Measurements from ENCODE around the gene PTH2.
A peak's percentile ranks its signal among the peaks of the same experiment; 100 is the strongest.

The PTH2 gene

DNA sequence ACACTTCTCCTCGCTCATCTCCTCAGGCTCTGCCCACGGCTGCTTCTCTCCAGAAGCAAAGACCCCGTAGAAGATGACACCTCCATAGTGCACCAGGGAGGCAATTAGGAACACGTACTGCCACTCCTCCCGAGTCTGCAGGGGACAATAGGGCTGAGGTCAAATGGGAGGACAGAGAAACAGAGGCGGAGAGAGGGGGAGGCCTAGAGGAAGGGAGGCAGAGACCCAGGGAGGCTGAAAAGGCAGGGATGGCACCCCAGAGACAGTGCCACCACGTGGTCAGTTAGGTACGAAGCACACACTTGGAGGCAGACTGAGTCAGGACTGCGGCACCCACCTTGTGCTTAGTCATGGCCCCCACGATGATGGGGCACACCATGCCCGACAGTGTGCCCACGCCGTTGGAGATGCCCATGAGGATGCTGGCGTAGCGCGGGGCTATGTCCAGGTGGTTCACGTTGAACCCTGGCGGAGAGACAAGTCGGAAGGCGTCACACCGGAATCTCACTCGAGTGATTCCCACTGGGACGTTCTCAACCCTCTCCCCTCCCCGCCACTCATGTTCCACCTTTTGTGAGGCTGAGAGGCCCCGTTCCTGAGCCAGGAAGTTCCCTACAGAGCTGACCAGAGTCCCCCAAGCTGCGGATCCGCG, 7.6 kb upstream of the PTH2 start:
- DNase-seq, result peak; percentile 36

DNA sequence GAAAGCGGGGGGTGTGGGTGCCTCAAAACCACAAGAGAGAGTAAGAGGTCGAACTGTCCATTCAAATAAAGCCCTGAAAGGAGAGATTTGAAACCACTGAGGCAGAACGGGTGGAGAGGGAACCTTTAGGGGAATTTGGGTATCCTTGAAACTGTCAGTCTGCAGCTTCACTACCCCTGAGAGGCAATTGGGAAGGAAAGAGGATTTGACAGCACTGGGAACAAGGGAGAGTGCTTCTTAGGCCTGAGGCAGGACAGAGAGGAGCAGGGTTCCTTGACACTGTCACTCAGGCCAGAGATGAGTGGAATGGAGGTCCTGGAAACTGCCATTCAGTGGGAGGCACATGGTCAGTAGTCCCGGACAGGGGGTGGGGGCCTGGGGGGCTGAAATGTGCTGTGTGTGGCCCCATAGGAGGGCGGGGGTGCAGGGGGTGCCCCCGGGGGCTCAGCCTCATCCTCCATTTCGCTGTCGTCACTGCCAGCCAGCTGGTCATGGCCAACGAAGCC, 7.0 kb upstream of the PTH2 start:
- DNase-seq, result no peak

DNA sequence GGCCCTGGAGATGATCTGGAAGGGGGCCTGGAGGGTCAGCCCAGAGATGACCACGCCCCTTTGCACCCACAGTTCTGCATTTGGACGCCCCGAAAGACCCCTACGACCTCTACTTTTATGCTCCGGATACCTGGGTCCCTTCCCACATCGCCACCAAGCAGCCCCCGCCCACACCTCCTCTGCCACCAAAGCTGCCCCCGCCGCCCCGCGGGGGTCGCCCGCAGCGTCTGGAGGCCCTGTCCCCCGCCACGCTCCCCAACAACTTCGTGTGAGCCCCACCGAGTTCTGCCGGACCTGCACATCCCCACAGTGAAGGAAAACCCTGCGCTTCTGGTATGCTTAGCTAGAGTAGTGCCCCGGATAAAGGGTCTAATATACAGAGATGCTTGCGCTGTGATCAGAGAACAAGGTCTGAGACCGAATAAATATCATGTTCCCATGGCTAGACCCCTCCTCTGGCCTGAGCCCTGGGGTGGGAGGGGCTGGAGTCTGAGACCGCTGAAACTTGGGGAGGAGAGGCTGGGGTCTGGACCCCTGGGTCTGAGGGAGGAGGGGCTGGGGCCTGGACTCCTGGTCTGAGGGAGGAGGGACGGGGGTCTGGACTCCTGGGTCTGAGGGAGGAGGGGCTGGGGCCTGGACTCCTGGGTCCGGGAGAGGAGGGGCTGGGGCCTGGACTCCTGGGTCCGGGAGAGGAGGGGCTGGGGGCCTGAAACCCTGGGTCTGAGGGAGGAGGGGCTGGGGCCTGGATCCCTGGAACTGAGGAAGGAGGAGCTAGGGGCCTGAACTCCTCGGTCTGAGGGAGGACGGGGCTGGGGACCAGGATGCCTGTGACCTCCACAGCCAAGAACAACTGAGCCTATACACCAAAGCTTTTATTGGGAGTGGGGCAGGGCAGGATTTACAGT, 5.6 kb upstream of the PTH2 start:
- DNase-seq, result no peak

DNA sequence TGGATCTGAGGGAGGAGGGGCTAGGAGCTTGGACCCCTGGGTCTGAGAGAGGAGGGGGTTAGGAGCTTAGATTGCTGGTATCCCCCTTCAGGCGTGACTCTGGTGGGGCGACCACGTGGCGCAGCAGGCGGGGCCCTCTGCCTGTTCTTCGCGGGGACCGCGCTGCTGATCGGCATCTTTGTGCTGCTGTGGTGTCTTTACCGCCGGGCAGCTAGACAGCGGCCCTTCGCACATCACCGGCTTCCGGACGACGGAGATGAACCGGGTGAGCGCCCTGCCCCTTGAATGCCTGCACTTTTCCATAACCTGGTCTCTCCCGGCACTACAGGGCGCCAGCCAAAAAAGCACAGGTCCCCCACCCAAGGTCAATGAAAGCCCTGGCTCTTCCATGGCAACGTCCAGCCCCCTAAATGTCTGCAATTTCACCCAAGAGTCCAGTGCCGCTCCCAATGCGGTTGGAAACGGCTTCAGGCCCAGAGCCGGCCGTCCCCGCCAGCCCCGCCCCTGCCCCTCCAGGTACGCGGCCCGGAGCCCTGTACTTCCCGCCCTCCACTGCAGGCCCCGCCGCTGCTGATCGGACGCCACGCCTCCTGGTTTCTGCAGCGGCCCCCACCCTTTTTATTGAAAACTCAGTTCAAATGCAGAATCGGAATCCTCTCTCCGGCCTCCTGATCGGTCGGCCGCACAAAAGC, 4.8 kb upstream of the PTH2 start:
- peak; percentile 51 for DNase-seq

DNA sequence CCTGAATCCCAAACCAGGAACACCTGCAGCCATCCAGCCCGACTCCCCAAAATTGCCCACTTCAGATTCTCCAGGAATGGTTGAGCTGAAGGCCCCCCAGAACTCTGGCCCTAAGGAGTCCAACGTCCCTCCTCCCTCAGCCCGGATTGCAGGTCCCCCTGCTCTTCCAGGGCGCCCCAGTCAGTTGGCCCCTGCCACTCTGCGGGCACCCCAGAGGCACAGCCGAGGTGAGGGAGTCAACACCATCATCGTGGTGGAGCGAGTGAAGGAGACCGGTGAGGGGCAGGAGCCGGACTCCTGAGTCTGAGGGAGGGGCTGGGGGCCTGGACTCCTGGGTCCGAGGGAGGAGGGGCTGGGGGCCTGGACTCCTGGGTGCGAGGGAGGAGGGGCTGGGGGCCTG, 4.1 kb upstream of the PTH2 start:
- no peak for DNase-seq

DNA sequence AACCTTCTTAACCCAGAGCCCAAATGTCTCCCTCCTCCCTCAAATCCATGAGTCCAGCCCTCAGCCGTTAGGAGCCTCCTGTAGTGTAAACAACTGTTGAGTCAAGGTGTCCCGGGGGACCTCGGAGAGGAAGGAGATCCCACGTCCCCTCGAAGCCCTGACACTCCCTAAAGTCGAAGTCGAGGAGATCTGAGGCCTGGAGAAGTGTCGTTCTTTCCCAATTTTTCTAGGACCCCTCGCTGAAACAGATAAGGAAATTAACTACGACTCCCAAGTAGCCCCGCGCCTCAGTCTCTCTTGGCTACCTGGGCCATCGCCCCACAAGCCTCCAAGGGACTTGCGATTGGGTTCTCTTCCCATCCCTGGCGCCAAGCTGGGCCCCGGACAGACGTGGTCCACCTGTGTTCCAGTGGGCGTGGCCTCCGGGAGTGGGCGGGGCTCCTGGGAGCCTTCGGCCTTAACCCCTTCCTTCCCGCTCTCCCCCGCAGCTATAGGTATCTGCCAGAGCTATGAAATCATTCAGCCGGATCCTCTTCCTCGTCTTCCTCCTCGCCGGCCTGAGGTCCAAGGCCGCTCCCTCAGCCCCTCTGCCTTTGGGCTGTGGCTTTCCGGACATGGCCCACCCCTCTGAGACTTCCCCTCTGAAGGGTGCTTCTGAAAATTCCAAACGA, 2.8 kb upstream of the PTH2 start:
- DNase-seq, result peak; percentile 24

DNA sequence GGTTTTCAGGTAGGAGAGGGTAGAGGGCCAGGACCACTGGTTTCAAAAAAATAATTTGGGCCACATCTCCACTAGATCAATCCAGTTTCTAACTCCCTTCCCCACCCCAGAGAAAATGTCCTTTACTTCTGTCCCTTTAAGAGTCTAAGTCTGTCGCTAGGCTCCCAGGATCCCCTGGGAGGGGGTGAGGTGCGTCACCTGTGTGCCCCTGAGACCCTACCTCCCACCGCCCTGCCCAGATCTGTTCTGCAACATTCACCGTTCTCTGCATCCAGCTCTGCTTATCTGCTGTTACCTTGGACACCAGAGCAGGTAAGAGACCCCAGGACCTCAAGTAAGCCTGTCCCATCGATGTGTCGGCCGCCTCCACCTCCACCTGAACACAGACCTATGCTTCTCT, 1.9 kb upstream of the PTH2 start, which contains the start of gene GFY:
TSS of gene GFY (plus strand) at position 211 of the 400 bp plus-strand sequence. CDS start 1,043 bp downstream, outside the sequence.
- no peak for DNase-seq

DNA sequence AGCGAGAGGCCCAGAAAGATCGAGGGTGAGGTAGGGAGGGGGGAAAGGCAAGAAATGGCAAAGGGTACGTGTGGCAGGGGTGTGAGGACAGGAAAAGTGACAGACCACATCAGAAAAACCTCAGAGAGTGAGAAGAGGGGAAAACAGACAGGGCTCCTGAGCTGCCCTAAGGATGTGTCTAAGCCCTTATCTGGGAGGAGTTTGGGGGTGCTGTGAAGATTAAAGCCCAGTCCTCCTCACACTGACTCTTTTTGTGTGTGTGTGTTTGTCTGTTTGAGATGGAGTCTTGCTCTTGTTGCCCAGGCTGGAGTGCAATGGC, 703 bp upstream of the PTH2 start:
- peak; percentile 18 for DNase-seq

DNA sequence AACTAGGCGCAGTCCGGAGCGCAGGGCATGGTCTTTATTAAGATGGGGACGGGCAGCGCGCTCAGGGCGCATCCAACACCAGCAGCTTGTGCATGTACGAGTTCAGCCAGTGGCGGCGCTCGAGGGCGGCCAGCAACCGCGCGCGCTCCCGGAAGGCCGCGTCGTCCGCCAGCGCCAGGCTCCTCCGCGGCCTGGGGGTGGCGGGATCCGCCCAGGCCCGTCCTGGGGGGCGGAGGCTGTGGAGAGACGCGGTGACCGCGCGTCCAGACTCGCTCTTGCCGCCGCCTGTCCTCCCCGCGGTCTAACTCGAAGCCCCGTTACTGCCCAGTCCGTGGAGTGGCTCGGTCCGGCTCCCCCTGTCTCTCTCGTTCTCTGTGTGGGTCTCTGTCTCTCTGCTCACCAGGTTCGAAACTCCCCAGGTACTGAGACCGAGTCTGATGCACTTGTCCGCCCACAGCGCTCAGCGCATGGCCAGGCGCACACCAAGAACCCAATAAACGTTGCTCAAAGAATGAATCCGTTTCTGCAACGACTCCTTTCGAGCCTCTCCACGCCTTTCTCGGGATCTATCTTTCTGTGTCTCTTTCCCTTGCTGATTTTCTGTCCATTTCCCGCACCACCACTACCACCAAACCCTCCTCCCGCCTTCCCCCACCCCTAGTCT, 702 bp downstream of the PTH2 start:
- peak; percentile 58 for DNase-seq

DNA sequence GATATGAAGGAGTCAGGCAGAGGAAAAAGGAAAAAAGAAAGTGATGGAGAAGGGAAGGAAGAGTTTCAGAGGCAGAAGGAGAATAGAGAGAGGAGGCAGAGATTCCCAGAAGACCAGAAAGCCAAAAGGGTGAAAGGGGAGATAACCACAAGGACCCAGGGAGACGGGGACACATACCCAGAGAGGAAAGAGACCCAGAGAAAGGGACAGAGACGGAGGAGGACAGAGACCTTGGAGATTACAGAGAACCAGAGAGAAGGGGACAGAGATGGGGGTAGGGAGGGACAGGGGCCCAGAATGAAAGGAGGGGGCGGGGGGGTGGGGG, 1.4 kb downstream of the PTH2 start:
- DNase-seq, result no peak

DNA sequence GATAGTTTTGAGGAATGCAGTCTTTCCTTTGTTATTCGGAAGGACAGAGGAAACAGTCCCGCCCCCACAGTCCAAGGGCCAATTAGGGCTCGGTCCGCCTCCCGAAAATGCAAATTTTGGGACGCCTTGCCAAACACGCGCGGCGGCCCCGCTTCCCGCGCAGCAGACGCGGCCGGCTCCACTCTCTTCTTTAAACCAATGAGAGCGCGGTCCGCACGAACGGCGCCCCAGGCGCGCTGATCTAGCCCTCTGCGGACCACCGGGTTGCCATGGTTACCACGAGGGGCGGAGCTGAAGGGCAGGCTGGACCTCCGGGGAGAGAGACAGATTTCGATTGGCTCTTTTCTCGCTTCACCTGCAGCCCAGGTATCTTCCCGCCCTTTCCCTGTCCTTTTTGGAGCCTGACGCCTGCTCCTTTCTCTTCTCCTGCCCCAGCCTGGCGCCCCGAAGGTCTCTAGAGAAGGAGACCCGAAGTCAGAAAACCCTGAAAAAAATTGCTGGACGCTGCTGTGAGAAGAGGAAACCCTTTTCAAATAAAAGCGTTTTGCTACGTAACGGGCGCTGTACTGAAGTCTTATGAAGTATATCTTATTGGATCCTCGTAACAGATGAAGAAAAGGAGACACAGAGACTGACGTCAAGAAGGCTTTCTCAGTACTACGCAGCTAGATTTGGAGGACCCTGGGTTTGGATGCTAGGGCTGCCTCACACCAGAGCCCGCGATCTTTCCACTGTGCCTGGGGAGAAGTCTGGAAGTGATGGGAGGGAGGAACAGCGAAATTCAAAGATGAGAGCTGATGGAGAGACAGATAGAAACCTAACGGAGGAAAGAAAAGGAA, 2.0 kb downstream of the PTH2 start:
- DNase-seq, result peak; percentile 55

DNA sequence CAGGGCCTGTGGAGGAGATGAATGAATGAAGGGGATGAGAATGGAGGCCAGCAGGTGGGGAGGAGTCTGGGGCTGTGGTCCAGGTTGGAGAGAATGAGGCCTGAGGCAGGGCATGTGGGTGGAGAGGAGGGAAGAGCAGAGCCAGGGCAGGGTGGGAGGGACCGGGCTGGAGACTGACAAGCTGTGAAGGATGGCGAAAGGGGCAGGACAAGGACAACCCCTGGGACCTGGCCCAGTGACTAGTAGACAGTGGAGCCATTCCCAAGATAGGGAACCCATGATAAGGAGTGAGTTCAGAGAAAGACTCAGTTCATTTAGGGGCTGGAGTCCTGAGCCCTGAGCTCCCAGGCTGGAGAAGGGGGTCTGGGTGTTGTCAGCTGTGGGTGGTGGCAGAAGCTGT, 3.0 kb downstream of the PTH2 start:
- DNase-seq, result no peak

DNA sequence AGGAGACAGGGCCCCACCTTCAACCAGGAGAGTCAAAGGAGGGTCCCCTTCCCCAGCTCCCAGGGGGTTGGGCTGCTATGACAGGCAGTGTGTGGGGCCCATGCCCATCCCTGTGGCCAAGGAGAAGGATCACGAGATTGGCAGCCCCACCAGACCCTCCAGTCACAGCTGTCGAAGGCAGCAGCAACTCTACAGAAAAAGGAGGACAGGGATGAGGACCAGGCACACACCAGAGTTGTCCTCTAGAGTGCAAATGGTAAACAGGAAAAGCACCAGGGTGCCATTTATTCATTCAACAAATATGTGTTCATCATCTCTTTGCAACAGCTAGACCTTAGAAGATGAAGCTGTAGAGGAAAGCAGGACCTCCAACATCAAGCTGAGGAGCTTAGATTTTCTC, 4.1 kb downstream of the PTH2 start:
- no peak for DNase-seq

DNA sequence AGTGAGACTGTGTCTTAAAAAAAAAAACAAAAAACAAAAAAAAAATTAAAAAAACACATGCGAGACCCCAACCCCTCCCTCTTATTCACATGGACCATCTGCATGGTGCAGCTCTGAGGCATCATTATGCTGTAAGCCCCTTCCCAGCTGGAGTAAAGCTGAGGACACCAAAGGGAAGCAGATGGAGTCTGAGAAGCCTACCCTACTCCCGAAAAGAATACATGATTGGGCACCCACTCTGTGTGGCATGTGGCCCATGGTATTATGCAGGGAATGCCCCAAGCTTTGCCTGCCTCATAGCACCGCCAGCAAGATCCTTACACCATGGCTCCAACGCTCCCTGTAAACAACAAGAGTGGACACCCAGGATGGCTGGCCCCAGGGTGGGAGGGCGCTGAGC, 4.7 kb downstream of the PTH2 start:
- no peak for DNase-seq

DNA sequence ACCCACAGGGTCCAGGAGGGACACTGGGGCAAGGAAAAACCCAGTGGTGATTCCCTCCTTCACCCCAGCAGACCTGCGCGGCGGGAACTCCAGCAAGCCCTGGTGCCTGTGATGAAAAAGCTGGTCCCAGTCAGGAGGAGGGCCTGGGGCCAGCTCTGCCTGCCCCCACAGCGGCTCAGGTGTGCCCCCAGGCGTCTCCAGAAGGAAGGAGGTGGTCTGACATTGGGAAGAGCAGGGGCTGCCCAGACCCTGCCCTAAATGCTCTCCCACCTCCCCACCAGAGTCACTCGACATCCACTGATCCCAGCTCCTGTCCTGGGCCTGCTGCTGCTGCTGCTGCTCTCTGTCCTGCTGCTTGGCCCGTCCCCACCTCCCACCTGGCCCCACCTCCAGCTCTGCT, 6.2 kb downstream of the PTH2 start:
- DNase-seq, result no peak

DNA sequence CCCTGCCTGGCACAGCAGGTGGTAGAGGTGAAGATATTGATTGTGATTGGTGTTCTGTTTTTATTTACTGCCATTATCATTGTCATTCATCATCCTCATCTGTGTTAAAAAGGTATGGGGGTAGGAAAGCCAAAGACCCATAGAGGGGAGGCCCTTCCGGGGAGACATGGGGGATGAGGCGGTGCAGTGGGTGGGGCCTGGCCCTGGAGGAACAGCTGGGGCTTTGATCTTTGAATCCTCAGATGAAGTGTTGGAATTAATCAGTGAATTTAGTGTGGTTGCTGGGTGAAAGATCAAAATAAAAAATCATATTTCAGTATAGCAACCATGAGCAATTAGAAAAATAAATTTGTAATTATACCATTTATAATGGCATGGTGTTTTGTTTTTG, 7.4 kb downstream of the PTH2 start:
- no peak for DNase-seq

DNA sequence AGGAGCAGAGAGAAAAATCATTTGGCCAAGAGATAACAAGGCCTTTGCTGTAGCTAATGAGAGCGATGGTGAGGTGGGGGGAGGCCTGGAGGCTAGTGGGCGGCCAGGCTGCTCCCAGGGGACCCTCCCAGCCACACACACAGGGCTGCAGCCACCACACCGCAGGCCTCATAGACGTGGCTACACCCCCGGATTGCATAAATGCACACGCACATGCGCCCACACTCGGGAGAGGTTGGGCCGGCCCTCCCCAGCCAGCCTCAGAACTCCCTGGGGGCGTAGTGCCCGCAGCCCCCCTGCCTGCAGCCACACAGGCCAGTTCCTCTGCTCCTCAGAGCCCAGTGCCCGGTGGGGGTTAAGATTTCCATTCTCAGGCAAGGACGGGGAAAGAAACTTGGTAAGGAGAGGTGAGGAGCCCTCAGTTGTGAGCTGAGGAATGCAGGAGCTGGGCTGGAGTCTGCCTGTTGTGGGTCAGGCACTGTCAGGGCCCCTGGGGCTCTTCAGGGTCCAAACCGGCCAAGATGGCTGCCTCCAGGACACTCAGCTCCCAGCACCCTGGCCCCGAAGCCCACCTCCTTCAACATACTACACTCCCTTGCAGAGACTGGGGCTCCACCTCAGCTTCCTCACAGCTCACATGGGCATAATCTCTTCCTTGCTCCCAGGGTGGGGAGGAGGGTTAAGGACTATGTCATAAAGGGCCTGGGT, 8.0 kb downstream of the PTH2 start:
- no peak for DNase-seq

DNA sequence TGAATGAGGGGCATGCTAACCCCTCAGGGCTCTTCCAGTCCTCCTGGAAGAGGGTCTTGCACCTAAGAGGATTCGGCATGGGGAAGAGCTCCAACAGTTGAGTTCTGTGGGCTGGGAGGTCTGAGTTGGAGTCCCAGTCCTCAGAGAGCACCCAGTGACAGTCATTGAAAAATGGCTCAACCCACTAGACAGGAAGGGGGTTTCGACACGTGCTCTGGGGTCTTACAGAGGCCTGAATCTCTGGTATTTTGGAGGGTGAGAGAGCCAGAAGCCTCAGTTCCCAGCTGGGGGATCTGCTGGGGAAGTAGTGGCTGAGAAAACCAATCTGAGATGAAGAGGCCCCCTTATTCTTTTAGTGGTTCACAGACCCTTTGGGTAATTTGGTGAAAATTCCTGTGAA, 9.0 kb downstream of the PTH2 start:
- no peak for DNase-seq

DNA sequence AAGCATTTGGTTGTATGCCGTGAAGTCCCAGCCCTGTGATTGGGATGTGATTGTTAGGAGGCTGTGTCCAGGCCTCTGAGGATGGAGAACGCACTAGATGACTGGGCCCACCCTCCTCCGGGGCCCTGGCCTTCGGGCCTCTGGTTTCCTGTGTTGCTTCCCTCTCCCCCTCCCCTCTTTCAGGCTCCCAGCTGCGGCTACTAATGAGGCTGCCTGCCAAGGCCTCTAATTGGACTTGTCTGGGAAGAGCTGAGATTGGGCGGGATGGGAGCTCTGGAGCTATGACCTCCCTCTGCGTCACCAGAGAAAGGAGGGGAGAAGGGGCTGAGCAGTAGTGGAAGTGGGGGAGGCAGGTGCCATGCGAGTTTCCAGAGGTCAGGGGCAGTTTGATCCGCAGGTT, 9.9 kb downstream of the PTH2 start:
- DNase-seq, result no peak

DNA sequence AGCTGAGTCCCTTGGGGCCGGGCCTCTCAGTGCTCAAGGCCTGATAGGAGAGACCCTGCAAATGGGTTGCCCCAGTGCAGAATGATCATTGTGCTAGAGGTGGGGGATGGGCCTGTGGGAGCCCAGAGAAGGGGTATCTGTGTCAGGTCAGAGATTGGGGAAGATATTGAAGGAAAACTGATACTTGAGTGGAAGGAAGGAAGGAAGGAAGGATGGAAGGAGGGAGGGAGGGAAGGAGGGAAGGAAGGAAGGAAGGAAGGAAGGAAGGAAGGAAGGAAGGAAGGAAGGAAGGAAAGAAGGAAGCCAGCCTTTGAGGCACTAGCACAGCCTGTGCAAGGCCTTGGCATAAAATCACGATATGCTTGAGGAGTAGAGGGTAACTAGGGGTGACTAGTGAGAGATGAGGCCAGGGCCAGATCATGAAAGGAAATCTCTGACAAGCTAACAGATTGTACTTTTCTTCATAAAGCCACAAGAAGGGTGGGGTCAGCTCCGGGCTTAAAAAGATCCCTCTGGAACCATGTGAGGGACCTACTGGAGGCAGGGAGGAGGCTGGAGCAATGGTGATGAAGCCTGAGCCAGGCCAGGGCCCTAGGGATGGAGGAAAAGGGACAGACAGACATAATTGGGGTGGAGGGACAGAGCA, 11.4 kb downstream of the PTH2 start:
- no peak for DNase-seq

All from CD4-positive, alpha-beta T cell treated with Interleukin-6 for 4 hours (primary cell).